ENCODE data around the gene CCDC15.
"Not testable (repeated sequence)": the region's sequence is repeated elsewhere in the genome, so short reads cannot be mapped to it uniquely, and the experiment has no call there.

CCDC15 gene

DNA sequence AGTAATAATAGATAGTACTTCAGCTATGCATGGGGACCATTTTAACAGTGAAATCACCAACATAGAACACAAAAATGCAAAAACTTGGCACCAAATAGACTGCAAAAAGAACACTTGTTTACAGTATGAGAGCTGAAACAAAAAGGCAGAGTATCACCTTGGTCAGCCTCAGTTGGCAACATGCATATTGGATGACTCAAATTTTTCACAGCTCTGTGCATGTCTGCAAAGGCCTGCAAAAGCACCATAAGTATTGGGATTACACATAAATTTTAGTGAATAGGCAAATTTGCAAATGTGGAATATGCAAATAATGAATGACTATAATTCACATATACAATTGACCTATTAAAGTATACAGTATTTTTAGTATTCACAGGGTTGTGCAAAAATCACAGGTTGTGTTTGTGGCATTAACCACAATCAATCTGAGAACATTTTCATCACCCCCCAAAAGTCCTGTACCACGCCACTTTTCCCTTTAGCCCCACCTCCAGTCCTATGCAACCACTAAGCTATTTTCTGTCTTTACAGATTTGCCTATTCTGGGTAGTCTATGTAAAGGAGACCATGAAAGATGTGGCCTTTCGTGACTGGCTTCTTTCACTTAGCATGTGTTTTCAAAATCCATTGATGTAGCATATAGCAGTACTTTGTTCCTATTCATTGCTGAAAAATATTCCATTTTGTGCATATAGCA, 47.2 kb downstream of the CCDC15 start:
- no peak overlapping the region for H3K4me3 ChIP-seq (ENCODE audit: low read depth, low read length)
- no peak for TF ChIP-seq CTCF (IDR thresholded peaks at IDR 0.05; ENCODE audit: low read depth, low read length)

GRCh38 chr11:125001849-125002248, 47.8 kb downstream of the CCDC15 start:
- TF ChIP-seq CTCF (IDR thresholded peaks at IDR 0.05; ENCODE audit: low read depth, low read length), result no peak
- H3K4me3 ChIP-seq (ENCODE audit: low read depth, low read length), result no peak overlapping the region

DNA sequence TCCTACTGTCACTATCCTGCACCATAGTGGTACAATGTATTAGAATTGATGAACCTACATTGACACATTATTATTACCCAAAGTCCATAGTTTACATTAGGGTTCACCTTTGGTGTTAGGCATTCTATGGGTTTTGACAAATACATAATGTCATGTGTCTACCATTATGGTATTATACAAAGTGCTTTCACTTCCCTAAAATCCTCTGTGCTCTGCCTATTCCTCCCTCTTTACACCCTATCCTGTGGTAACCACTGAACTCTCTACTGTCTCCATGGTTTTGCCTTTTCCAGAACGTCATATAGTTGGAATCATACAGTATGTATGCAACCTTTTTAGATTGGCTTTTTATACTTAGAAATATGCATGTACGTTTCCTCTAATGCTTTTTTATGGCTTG, 51.5 kb downstream of the CCDC15 start:
- no peak overlapping the region for H3K4me3 ChIP-seq (ENCODE audit: low read depth, low read length)
- TF ChIP-seq CTCF (IDR thresholded peaks at IDR 0.05; ENCODE audit: low read depth, low read length), result no peak

DNA sequence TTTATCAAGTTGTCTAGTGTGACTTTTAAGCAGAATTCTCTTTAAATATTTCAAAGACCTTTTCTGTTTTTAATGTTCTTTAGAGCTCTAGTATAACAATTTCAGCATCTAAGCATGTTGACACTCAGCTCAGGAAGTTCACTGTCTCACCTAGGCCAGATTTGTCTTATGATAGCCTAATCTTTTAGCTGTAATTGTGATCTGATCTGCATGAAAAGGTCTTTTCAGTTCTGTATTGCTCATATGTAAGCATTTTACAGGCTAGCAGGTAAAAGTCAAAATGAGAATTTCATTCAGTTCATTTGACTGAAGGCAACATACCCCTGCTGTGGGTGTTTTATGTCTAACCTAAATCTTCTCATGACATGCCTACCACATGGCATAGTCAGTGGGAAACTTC, 62.4 kb downstream of the CCDC15 start:
- TF ChIP-seq CTCF (IDR thresholded peaks at IDR 0.05; ENCODE audit: low read depth, low read length), result no peak
- H3K4me3 ChIP-seq (ENCODE audit: low read depth, low read length), result no peak overlapping the region

GRCh38 chr11:125020342-125020741, 66.3 kb downstream of the CCDC15 start:
- no peak overlapping the region for H3K4me3 ChIP-seq (ENCODE audit: low read depth, low read length)
- TF ChIP-seq CTCF (IDR thresholded peaks at IDR 0.05; ENCODE audit: low read depth, low read length), result no peak

DNA sequence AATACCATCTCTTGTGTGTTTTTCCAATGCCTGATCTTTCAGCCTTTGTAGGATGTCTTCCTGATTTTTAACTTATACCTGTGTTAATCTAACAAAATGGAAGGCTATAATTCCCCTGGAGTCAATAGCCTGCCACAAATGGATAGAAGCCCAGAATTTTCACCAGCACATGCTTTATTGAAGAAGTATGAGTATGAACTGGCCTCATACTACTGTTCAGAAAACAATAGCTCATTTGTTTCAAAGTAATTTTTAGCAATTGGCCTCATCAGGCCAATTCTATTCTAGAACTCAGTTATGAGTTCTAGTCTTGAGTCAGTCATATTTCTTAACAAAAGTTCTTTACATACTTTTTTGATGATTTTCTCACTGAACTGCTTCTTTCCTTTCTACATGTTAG, 68.5 kb downstream of the CCDC15 start:
- no peak for TF ChIP-seq CTCF (IDR thresholded peaks at IDR 0.05; ENCODE audit: low read depth, low read length)

DNA sequence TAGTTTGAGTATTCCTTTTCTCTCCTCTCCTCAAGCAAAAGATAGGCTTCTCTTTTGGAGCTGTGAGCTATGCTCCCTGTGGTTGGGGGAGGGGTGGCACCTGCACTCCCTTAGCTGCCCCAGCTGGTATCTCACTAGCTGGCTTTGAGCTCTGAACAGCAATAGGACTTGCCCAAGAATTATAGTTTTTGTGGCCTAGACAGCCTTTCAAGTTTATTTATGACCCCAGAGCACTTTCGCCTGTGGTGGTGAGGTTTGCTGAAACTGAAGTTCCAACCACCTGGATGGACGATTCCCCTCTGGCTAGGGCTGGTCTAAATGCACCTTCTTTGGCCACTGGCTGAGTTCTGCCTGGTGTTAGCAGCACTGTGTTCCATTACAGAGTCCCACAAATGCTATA, 72.0 kb downstream of the CCDC15 start:
- no peak for TF ChIP-seq CTCF (IDR thresholded peaks at IDR 0.05; ENCODE audit: low read depth, low read length)
- no peak overlapping the region for H3K4me3 ChIP-seq (ENCODE audit: low read depth, low read length)

More for the DNA sequence above, 68.5 kb downstream of the CCDC15 start:
- no peak overlapping the region for H3K4me3 ChIP-seq (ENCODE audit: low read depth, low read length)

DNA sequence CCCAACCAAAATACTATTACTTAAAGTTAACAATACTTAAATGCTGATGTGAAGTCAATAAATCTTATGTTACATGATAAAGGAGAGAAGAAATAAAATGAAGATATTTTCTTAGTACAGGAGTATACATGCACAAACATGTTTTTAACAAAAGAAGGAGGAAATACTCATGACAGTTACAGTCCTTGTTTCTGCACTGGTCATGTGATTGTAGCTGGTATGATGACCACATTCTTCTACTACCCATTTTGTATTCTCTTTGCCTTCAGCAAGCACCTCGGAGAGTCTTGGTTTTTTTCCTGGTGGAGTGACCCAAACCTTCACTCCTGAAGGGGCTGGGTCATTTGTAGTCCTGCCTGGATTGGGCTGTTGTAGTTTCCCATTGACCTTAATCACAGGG, 75.4 kb downstream of the CCDC15 start:
- not testable (repeated sequence) for H3K4me3 ChIP-seq (ENCODE audit: low read depth, low read length)
